Measurements from ENCODE around the gene PRPF31. TPM values are rescaled to one million over a fixed set of nuclear protein-coding genes. Genes with fewer than 3 reads are reported as not detected.

Gene PRPF31
- polyA plus RNA-seq, 1 donor from 2014 or later, result 70.6 TPM

DNA sequence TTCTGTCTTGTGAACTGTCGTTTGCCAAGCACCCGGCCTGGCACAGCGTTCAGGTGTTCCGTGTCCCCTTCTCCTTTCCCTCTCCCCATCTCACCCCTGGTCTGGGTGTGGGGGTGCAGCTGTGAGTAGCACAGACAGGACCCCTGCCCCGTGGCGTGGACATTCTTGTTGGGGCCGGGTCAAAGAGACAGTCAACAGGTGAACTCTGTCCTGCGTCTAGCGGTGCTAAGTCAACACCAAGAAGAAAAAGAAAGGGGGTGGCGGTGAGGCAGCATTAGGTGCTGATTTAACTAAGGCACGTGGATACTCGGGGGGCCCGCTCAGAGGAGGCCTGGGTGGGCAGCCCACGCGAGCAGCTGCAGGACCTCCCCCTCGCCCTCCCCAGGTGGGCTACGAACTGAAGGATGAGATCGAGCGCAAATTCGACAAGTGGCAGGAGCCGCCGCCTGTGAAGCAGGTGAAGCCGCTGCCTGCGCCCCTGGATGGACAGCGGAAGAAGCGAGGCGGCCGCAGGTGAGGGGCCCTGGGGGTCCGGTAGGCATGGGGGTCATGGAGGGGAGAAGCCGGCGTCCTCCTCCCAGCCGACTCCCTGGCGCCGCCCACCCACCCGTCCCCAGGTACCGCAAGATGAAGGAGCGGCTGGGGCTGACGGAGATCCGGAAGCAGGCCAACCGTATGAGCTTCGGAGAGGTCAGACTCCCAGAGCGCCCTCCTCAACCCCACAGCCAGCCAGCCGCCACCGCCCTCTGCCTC lies 12.3 kb downstream of the PRPF31 start:
- Mint-ChIP-seq H3K9me3 (no peaks in the 10 kb centered on the region), H3K27ac (no peak overlapping the region), H3K36me3 (peaks cover 2% of the 10 kb centered on the region), H3K27me3 (no peaks in the 10 kb centered on the region), H3K4me3 (no peak overlapping the region), H3K4me1 (no peaks in the 10 kb centered on the region)

DNA sequence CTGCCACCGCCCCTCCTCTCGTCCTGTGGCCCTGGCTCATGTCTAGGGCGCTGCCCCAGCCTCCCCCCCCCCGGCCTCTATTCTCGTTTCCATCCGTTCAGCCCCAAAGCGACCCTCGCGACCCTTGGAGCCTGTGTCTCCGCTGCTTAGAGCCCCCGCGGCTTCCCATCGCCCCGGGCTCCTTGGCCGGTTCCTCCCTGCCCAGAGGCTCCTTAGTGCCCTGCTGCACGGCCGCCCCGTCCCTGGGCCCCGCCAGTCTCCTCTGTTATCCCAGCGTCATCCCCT lies 12.8 kb downstream of the PRPF31 start:
- Mint-ChIP-seq H3K36me3 (peaks cover 2% of the 10 kb centered on the region), H3K27ac (no peak overlapping the region), H3K9me3 (no peaks in the 10 kb centered on the region), H3K4me1 (no peaks in the 10 kb centered on the region), H3K27me3 (no peaks in the 10 kb centered on the region), H3K4me3 (no peak overlapping the region)

DNA sequence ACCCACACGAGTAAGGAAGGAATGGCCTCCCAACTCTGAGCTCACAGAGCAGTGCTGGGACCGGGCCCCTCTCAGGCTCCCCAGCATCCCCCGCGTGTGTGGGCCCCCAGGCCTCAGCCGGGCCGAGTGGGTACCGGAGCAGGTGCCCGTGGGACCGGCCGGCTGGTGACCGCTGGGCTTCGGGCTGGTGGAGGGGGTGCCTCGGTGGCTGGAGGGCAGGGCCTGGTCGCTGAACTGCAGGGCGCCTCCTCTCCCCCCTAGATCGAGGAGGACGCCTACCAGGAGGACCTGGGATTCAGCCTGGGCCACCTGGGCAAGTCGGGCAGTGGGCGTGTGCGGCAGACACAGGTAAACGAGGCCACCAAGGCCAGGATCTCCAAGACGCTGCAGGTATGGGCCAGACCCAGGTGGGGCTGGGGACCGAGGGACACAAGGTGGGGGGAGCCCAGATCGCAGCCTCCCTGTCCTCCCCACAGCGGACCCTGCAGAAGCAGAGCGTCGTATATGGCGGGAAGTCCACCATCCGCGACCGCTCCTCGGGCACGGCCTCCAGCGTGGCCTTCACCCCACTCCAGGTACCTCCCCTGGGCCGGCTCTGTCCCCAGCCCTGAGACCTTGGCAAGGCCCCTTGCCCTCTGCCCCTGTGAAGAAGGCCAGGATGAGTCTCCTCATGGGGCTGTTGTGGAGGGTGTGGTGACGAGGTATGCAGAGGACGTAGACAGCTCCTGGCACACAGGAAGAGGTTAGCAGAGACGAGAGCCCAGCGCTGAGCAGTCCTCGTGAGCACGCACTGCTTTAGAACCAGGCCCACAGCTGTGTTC lies 13.5 kb downstream of the PRPF31 start:
- no peaks in the 10 kb centered on the region for H3K9me3 Mint-ChIP-seq
- no peak overlapping the region for H3K4me3 Mint-ChIP-seq
- peaks cover 2% of the 10 kb centered on the region for H3K36me3 Mint-ChIP-seq
- no peaks in the 10 kb centered on the region for H3K27me3 Mint-ChIP-seq
- no peak overlapping the region for H3K27ac Mint-ChIP-seq
- H3K4me1 Mint-ChIP-seq, result no peaks in the 10 kb centered on the region

DNA sequence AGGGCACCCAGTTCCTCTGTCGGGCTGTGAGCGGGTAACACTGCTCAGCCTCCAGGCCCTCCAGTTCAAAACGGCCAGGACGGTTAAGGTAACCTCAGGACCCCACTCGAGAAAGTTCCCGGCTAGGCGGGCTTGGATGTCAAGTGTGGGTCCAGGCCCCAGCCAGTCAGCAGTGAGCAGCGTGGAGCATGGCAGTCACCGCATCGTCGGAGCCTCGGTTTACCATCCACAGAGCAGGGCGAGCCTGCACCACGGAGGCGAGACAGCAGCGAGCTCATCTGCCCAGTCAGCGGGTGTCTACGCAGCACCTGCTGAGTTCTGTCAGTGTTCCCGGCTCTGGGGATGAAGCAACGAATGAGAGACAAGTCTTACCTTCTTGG lies 14.1 kb downstream of the PRPF31 start:
- no peak overlapping the region for H3K27ac Mint-ChIP-seq
- H3K27me3 Mint-ChIP-seq, result no peaks in the 10 kb centered on the region

DNA sequence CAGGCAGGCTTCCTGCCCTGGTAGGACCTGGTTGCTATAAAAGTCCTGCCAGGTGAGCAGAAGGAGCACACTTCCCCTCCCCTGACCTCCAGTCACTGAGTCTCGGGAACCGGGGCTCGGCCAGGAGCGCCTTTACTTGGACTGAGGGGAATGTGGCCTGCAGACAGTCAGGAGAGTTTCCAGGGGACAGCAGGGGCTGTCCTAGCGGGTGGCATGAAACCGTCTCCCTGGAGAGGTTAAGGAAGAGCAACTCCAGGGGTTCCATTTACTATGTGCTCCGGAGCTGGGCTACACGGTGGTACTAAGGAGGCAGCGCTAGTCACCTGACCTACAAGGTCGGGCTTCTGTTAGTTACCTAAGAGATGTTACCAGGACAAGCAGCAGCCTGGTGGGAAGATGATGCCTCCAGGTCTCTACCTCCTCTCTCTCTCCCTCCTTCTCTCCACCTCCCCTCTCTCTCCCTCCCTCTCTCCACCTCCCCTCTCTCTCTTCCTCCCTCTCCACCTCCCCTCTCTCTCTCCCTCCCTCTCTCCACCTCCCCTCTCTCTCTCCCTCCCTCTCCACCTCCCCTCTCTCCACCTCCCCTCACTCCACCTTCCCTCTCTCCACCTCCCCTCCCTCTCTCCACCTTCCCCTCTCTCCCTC lies 17.9 kb downstream of the PRPF31 start:
- Mint-ChIP-seq H3K9me3 (no peaks in the 10 kb centered on the region), H3K4me3 (no peak overlapping the region), H3K4me1 (peaks cover 7 to 13% (median 9%) of the 10 kb centered on the region in 3 donors), H3K36me3 (no peaks in the 10 kb centered on the region), H3K27ac (no peak overlapping the region), H3K27me3 (peaks cover 2% of the 10 kb centered on the region)

More for the DNA sequence above, 14.1 kb downstream of the PRPF31 start:
- H3K36me3 Mint-ChIP-seq, result peaks cover 2% of the 10 kb centered on the region
- peaks cover 0 to under 1% (median 0%) of the 10 kb centered on the region in 3 donors for H3K4me1 Mint-ChIP-seq
- no peaks in the 10 kb centered on the region for H3K9me3 Mint-ChIP-seq
- H3K4me3 Mint-ChIP-seq, result no peak overlapping the region

DNA sequence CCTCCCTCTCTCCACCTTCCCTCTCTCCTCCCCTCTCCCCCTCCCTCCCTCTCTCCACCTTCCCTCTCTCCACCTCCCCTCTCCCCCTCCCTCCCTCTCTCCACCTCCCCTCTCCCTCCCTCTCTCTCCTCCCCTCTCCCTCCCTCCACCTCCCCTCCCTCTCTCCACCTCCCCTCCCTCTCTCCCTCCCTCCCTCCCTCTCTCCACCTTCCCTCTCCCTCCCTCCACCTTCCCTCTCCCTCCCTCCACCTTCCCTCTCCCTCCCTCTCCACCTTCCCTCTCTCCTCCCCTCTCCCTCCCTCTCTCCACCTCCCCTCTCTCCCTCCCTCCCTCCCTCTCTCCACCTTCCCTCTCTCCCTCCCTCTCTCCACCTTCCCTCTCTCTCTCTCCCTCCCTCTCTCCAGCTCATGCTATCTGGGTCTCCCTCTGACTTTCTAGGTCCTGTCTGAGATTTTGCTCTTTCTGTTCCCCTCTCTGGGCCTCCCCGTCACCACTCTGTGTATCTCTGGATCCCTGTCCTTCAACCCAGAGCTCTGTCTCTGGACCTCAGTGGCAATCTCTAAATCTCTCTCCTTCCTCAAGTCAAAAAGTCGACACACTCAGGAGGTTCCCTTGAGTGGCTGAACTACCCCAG lies 18.5 kb downstream of the PRPF31 start:
- H3K9me3 Mint-ChIP-seq, result no peaks in the 10 kb centered on the region
- H3K4me3 Mint-ChIP-seq, result no peak overlapping the region
- H3K4me1 Mint-ChIP-seq, result peaks cover 7 to 19% (median 9%) of the 10 kb centered on the region in 3 donors
- H3K36me3 Mint-ChIP-seq, result no peaks in the 10 kb centered on the region
- no peak overlapping the region for H3K27ac Mint-ChIP-seq
- peaks cover 2% of the 10 kb centered on the region for H3K27me3 Mint-ChIP-seq

DNA sequence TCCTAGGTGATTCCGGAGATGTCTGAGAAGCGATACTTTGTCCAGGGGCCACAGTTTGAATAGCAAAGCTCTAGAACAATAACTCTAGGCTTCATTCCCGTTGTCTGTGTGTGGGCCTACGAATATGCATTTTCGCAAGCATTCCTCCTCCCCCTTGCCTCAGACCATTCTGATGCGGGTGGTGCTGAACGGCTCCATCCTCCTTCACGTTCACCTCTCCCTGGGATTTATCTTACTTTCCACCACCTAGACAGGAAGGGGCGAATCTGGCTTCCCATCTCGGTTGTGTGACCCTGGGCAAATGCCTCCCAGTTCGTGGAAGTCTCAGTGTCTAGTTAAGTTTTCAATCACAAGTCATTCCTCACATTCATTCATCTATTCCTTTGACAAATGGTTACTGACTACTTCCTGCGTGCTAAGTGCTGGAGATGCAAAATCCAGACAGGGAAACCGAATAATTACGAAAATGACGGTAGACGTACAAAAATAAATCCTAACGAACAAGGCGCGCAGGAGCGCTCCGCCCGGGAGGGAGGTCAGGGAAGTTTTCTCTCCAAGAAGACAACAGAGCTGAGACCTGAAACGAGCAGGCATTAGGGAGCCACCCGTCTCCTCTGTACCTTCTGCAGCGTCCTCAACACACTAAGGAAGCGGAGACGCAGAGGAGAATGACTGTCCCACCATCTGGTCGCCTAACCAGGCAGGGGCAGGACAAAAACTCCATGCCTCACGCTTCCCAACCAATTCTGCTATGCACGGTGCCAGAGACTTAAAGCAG lies 20.7 kb downstream of the PRPF31 start:
- Mint-ChIP-seq H3K27me3 (peaks cover 2% of the 10 kb centered on the region), H3K27ac (peak overlapping the region; percentile 76 to 96 (median 92)), H3K9me3 (no peaks in the 10 kb centered on the region), H3K36me3 (peaks cover 2% of the 10 kb centered on the region), H3K4me3 (peak overlapping the region; percentile 67 to 96 (median 90)), H3K4me1 (peaks cover 9 to 25% (median 12%) of the 10 kb centered on the region in 3 donors)

DNA sequence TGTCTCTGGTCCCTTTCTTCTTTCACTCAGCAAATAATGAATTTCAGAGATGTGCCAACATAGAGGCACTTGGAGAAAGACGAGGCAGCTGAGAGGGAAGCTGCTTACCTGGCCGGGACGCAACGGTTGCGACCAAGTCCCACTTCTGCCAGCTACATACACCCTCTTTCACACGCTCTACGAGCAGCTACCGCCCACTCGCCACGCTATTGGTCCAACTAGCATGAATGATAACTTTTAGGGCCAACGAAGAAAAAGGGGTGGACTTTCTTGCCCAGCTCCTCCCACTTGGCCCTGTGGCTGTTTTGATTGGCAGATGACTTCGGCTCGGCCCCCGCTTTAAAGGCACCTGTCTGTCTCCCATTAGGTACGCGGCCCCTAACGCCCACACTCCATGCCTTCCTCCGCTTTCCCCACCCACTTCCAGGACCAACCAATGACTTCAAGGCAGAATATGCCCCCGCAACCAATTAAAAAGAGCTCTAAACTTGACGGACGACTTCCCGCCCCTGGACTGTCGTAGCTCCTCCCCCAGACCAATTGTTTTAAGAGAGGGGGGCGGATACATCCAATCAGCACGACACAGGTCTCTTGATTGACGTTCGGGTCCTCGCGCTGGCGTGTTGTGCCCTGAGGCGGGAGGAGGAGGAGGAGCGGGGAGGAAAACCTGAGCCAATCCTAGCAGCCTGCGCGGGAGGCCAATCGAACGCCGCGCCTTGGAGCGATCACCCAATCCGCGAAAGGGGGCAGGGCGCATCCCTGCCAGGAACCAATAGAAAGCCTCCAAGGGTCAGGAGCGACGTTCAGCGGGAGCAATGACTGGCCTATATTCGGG lies 21.5 kb downstream of the PRPF31 start:
- Mint-ChIP-seq H3K4me1 (peaks cover 9 to 30% (median 12%) of the 10 kb centered on the region in 3 donors), H3K4me3 (peak overlapping the region; percentile 67 to 96 (median 90)), H3K9me3 (no peaks in the 10 kb centered on the region), H3K36me3 (peaks cover 2% of the 10 kb centered on the region), H3K27me3 (peaks cover 2% of the 10 kb centered on the region), H3K27ac (peak overlapping the region; percentile 76 to 96 (median 92))

DNA sequence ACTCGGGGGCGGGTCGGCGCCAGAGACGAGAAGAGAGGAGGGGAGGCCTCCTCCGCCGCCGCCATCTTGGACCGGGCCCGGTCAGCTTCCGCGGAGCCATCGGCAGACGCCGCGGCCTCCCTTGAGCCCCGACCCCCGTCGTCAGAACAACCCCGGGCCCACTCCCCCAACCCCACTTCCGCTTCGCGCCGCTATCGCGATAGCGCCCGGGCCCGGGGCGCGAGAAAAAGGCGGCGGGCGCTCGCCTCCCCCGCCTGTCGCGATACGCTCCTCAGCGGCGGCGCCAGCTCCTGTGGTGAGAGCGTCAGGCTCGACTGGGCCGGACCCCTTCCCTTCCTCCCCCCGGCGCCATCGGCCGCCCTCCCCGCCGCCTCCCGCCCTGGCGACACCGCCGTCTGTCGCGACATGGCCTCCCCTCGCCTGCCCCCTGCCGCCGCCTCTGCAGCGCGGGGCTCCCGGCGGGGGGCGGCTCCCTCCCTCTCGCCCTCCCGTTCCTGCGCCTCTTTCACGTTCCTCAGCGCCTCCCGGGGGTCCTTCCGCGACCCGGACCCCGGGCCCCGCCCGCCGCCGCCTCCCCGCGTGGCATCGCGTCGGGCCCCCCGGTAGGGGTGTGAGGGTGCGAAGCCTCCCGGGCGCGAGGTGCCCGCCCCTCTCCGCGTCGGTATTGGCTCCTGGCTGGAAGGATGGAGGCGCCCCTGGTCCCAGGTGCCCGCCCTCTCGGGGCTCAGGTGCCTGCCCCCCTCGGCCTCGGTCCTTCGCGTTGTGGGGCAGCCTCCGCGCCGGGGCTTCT lies 22.3 kb downstream of the PRPF31 start, which contains the start of gene CNOT3:
TSS of gene CNOT3 (plus strand) at position 64 of the 790 bp plus-strand sequence. CDS start 5,217 bp downstream, outside the sequence.
- peaks cover 9 to 30% (median 12%) of the 10 kb centered on the region in 3 donors for H3K4me1 Mint-ChIP-seq
- H3K27me3 Mint-ChIP-seq, result peaks cover 2% of the 10 kb centered on the region
- H3K4me3 Mint-ChIP-seq, result peak within 1 kb of the TSS; percentile 83 to 96 (median 92)
- peak within 1 kb of the TSS; percentile 76 to 96 (median 96) for H3K27ac Mint-ChIP-seq
- H3K36me3 Mint-ChIP-seq, result peaks cover 2% of the 10 kb centered on the region
- no peaks in the 10 kb centered on the region for H3K9me3 Mint-ChIP-seq

DNA sequence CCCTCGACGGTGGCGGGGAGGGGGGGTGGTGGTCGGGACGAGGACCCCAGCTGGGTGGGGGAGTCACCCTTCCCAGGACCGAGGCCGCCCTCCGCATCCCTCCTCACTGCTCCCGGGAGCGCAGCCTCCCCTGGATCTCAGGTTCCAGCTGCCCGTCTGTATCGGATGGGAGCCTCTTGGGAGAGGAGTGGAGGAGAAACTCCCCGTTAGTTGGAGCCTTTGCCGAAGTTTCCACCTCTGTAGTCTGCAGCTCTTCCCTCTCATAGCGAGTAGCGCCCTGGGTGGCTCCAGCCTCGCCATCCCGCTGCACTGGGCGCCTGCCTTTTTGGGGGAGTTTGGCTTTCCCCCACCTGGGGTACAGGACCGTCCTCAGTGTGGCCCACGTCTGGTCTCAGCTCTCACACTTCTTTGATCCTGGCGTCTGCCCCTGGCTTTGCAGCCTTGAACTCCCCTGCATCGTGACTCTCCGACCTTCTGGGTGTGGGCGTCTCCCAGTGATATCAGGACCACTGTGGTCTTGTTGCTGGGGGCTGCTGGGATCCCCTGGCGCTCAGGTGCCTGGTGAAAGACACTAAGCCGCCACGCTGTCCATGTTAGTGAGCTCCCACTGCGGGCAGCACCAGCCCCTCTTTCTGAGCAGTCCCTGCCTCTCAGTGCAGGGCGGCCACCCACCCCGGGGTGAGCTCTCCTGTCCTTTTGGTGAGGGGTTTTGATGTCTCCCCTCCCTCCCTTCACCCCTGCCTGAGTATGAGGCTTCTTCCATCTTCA lies 23.1 kb downstream of the PRPF31 start:
- H3K27ac Mint-ChIP-seq, result peak overlapping the region; percentile 66 to 96 (median 91)
- peaks cover 2% of the 10 kb centered on the region for H3K27me3 Mint-ChIP-seq
- H3K4me1 Mint-ChIP-seq, result peaks cover 9 to 30% (median 12%) of the 10 kb centered on the region in 3 donors

DNA sequence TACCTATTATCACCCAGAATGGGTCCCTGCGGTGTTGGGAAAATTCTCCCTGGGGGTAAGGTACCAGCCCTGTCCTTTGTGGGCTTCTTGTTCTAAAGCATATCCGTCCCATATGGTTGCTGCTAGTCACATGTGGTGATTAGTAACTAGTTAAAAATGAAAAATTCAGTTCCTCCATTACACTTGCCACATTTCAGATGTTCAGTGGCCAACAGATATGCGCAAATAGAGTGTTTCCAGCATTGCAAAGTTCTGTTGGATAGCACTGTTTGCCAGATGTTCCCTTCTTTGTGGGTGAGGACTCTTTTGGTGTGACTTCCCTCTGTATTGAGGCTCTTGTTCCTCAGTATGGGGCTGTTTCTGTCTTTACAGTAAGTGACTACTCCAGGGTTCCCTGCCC lies 25.8 kb downstream of the PRPF31 start:
- no peak overlapping the region for H3K27ac Mint-ChIP-seq
- peak overlapping the region in 2 of 4 donors; percentile 57 to 60 for H3K4me3 Mint-ChIP-seq

More for the DNA sequence above, 23.1 kb downstream of the PRPF31 start:
- H3K36me3 Mint-ChIP-seq, result peaks cover 2% of the 10 kb centered on the region
- H3K4me3 Mint-ChIP-seq, result peak overlapping the region; percentile 83 to 96 (median 90)
- H3K9me3 Mint-ChIP-seq, result no peaks in the 10 kb centered on the region

DNA sequence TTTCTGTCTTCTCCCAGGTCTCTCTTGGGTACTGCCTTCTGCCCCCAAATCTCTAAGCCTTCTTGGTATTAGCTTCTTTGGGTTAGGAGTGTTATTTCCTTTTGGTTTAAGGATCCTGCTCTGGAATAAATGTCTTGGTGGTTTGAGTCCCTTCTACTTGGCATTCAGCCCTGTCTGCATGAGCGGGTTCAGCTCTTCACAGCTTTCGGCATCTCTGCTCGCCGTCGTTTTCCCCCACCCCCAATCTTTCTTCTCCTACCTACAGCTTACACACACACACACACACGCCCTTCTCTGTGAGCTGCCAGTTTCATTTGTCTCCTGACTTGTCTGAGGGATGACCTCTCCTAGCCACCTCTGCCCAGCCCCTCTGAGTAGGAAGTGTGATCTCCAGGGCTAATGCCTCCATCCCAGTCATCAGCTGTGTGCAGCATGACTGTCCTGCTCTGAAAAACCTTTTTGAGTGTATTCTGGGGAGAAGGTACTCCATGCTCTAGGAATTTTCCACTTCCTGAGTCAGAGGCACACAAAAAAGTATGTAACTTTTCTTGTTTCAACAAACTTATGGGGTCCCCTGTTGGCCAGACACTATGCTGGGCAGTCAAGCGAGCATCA lies 26.7 kb downstream of the PRPF31 start:
- peak overlapping the region in 1 of 4 donors; percentile 57 for H3K4me3 Mint-ChIP-seq
- H3K27me3 Mint-ChIP-seq, result peaks cover 1% of the 10 kb centered on the region
- peaks cover 0 to 17% (median 4%) of the 10 kb centered on the region in 3 donors for H3K4me1 Mint-ChIP-seq
- peak overlapping the region in 1 of 3 donors; percentile 12 for H3K27ac Mint-ChIP-seq
- no peaks in the 10 kb centered on the region for H3K9me3 Mint-ChIP-seq
- peaks cover 4% of the 10 kb centered on the region for H3K36me3 Mint-ChIP-seq

More for the DNA sequence above, 25.8 kb downstream of the PRPF31 start:
- Mint-ChIP-seq H3K36me3 (peaks cover 2% of the 10 kb centered on the region), H3K27me3 (peaks cover 2% of the 10 kb centered on the region), H3K9me3 (no peaks in the 10 kb centered on the region), H3K4me1 (peaks cover 5 to 23% (median 8%) of the 10 kb centered on the region in 3 donors)
